Osteoblast (primary cell): ENCODE measurements around the gene GSTA1. TPM values are rescaled to one million over a fixed set of nuclear protein-coding genes. Genes with fewer than 3 reads are reported as not detected.
"Not testable (repeated sequence)": the region's sequence is repeated elsewhere in the genome, so short reads cannot be mapped to it uniquely, and the experiment has no call there.

Experiments
- DNase-seq: peaks from one replicate; pipeline ENCODE4 v3.0.0; 2011; ENCODE audit warnings: low spot score, mixed read lengths; ENCODE audit not compliant: insufficient read length; ENCODE audit errors: missing footprints
- H2AFZ ChIP-seq: 2 replicates; pipeline ENCODE4 v1.6.0; 2011; ENCODE audit warnings: mild to moderate bottlenecking, low read length
- H3K27ac ChIP-seq: 2 replicates; pipeline ENCODE4 v1.5.1; 2011; ENCODE audit warnings: mild to moderate bottlenecking, low read depth, low read length, moderate library complexity
- H3K27me3 ChIP-seq: 2 replicates; pipeline ENCODE4 v1.6.0; 2012; ENCODE audit warnings: mild to moderate bottlenecking, control low read depth, inconsistent platforms, low read length, moderate library complexity; ENCODE audit not compliant: insufficient read depth
- H3K36me3 ChIP-seq: 2 replicates; pipeline ENCODE4 v1.5.1; 2011; ENCODE audit warnings: mild to moderate bottlenecking, low read length, control low read depth, moderate library complexity; ENCODE audit not compliant: insufficient read depth
- H3K4me1 ChIP-seq: 2 replicates; pipeline ENCODE4 v1.5.1; 2011; ENCODE audit warnings: mild to moderate bottlenecking, low read length, control low read depth, moderate library complexity; ENCODE audit not compliant: insufficient read depth
- H3K4me2 ChIP-seq: 2 replicates; pipeline ENCODE4 v1.6.0; 2011; ENCODE audit warnings: mild to moderate bottlenecking, low read length; ENCODE audit not compliant: insufficient read depth
- H3K4me3 ChIP-seq: fragments of 200-600 bp; sonication (generic); 3 replicates; pipeline ENCODE4 v1.5.1; 2012; ENCODE audit warnings: mild to moderate bottlenecking, low read length, inconsistent platforms; ENCODE audit not compliant: insufficient read depth
- H3K79me2 ChIP-seq: 2 replicates; pipeline ENCODE4 v1.6.0; 2012; ENCODE audit warnings: mild to moderate bottlenecking, low read length, control low read depth, inconsistent platforms; ENCODE audit not compliant: insufficient read depth
- H3K9me3 ChIP-seq: 2 replicates; pipeline ENCODE4 v1.5.1; 2011; ENCODE audit warnings: low read depth, low read length, control low read depth
- H4K20me1 ChIP-seq: 2 replicates; pipeline ENCODE4 v1.6.0; 2012; ENCODE audit warnings: mild to moderate bottlenecking, low read length, control low read depth; ENCODE audit not compliant: insufficient read depth
- CTCF ChIP-seq: IDR thresholded peaks from 2 replicates; pipeline ENCODE4 v1.5.1; 2011; ENCODE audit warnings: mild to moderate bottlenecking, low read depth, low read length, moderate library complexity; ENCODE audit errors: extremely low read depth
- total RNA-seq: library from RNA; depleted of rRNA; stranded (reverse); fragments of >200 nt; gene quantifications from 2 replicates; pipeline ENCODE4 v1.2.3, GENCODE V29; 2012

The GSTA1 gene
- total RNA-seq, 1 donor, result not detected

GRCh38 chr6:52821842-52822241 is 18.2 kb upstream of the GSTA1 start:
- Histone ChIP-seq H3K4me2 (no peak overlapping the region), H3K79me2 (no peaks in the 10 kb centered on the region), H3K4me3 (no peak overlapping the region), H3K36me3 (no peaks in the 10 kb centered on the region), H2AFZ (no peak overlapping the region), H4K20me1 (no peaks in the 10 kb centered on the region), H3K9me3 (no peaks in the 10 kb centered on the region), H3K27ac (no peak overlapping the region), H3K4me1 (peaks cover 12% of the 10 kb centered on the region), H3K27me3 (no peaks in the 10 kb centered on the region)
- DNase-seq, result no peak
- TF ChIP-seq CTCF, result no peak

DNA sequence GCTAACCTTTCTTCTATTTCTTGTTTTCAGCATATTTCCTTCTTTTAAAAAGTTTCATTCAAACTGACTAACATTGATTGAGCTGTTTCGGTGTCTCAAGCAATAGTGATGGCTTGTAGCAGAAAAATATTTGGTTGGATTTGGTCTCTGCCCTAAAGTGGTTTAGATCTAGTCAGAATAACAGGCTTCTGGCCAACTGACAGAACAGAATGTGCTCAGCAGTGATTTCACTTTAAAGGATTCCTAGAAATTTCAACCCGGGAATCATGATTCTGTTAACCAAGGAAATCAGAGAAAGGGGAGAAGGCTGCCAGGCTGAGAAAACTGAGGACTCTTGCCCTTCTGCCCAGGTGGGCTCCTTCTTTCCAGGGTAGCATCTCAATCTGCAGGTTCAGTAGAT is 16.6 kb upstream of the GSTA1 start:
- peaks cover 12% of the 10 kb centered on the region for H3K4me1 ChIP-seq
- no peaks in the 10 kb centered on the region for H3K9me3 ChIP-seq
- peak overlapping the region; percentile 10 for H3K4me2 ChIP-seq
- no peak overlapping the region for H3K4me3 ChIP-seq
- H3K36me3 ChIP-seq, result no peaks in the 10 kb centered on the region
- no peaks in the 10 kb centered on the region for H4K20me1 ChIP-seq
- H3K27me3 ChIP-seq, result no peaks in the 10 kb centered on the region
- H3K27ac ChIP-seq, result no peak overlapping the region
- H3K79me2 ChIP-seq, result no peaks in the 10 kb centered on the region
- TF ChIP-seq CTCF, result no peak
- DNase-seq, result peak; percentile 95
- H2AFZ ChIP-seq, result no peak overlapping the region

- H4K20me1 ChIP-seq, result no peaks in the 10 kb centered on the region
- H3K27ac ChIP-seq, result no peak overlapping the region
- H3K4me3 ChIP-seq, result no peak overlapping the region
- no peaks in the 10 kb centered on the region for H3K36me3 ChIP-seq
- DNase-seq, result peak; percentile 54
- H2AFZ ChIP-seq, result peak overlapping the region; percentile 60
- peak; percentile 75 for TF ChIP-seq CTCF
- peaks cover 9% of the 10 kb centered on the region for H3K4me1 ChIP-seq
- H3K79me2 ChIP-seq, result no peaks in the 10 kb centered on the region
- H3K27me3 ChIP-seq, result peaks cover 3% of the 10 kb centered on the region
- no peaks in the 10 kb centered on the region for H3K9me3 ChIP-seq
- H3K4me2 ChIP-seq, result peak overlapping the region; percentile 44
These were observed 11.8 kb upstream of the GSTA1 start for GRCh38 chr6:52815167-52816092.

DNA sequence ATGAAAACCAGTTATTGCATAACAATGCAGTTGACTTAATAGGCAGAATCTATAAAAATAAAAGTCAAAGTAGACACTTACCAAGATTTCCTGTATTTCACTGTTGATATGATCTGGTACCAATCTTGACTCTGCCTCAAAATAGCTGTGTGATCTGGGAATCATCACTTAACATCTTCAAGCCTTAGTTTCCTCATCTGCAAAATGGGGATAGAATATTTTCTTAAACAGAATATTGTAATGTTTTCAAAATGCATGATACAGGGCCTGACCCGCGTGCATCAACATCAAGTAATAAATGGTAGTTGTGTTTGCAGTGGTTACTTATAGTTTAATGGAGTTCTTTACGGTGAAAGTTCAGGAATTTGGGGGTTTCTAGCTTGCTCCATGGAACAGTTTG is 10.9 kb upstream of the GSTA1 start:
- not testable (repeated sequence) for H3K27me3 ChIP-seq, H2AFZ ChIP-seq, H3K9me3 ChIP-seq, H3K4me1 ChIP-seq, H3K27ac ChIP-seq, DNase-seq, H3K36me3 ChIP-seq, H3K4me3 ChIP-seq, H3K4me2 ChIP-seq, H3K79me2 ChIP-seq, H4K20me1 ChIP-seq

GRCh38 chr6:52809777-52810176 is 6.2 kb upstream of the GSTA1 start:
- H4K20me1 ChIP-seq, H3K9me3 ChIP-seq, H3K4me3 ChIP-seq, H3K4me1 ChIP-seq, H3K4me2 ChIP-seq, DNase-seq, H3K36me3 ChIP-seq, H2AFZ ChIP-seq, H3K27me3 ChIP-seq, H3K27ac ChIP-seq, H3K79me2 ChIP-seq: not testable (repeated sequence)
